GM21723 (cell line): Measurements from ENCODE around the gene CASKIN1.

Source experiments
- ATAC-seq: cut with Tn5 transposase; IDR thresholded peaks from one replicate; pipeline ENCODE4 v1.9.1; 2021; ENCODE audit warnings: mild to moderate bottlenecking, moderate library complexity; ENCODE audit not compliant: unreplicated experiment

The CASKIN1 gene

DNA sequence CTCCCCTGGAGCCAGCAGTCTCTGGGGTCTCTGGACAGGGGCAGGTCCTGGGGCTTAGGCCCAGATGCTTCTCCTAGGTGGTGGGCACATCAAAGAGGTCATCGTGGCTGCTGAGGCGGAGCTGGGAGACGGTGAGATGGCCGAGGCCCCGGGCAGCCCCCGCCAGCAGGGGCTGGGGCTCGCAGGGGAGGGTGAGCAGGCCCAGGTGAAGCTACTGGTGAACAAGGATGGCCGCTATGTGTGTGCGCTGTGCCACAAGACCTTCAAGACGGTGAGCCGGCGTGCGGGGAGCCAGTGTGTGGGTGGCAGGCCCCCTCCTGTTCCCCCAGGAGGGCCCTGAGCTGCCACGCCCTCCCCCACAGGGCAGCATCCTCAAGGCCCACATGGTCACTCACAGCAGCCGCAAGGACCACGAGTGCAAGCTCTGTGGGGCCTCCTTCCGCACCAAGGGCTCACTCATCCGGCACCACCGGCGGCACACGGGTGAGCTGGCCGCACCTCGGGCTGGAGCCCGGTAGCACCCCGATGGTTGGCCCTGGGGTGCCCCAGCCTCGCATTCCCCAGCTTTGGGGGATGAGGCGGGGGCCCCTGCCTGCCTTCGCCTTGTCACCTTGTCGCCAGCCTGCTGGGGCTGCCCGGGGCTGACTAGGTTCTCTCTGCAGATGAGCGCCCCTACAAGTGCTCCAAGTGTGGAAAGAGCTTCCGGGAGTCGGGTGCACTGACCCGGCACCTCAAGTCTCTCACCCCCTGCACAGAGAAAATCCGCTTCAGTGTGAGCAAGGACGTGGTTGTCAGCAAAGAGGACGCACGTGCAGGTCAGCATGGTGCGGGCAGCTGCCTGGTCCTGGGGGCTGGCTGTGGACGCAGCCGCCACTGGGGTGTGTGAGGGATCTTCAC, 35.9 kb upstream of the CASKIN1 start:
- ATAC-seq: no peak

DNA sequence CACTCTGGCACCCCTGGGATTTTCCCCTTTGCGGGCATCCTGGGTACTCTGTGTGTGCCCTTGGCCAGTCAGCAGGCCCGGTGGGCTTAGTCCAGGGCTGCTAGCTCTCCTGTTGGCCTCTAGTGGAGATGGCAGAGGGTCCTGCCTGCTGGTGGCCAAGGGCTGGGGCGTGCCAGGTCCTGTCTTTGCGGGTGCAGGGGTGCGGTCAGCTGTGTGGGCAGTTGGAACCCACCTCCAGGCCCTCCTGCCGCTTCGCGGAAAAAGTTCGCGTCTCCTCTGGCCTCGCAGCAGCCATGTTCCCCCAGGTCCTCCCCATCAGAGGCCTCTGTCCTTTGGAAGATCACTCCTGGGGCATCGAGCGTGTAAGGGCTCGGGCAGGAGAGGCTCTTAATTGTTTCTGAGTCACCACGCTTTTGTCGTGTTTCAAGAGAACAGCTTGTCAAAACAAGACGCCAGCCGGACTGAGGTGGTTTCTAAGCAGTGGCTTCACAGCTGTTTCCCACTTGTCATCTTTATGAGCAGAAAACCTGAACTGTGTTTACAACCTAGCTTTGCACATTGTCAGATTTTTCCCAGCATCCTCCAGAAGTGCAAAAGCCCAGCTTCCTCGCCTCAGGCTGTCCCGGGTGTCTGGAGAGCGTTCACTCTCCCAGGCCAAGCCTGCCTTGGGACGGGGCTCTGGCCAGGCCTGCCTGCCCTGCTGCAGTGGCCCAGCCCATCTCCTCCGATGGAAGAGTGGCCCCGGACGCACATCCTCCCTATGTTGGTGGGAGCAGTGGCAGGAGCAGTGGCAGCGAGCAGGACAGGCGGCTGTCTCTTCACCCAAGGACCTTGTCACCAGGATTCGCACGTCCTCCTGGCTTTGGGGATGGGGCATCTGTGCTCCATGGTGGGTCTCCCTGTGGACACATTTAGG, 34.9 kb upstream of the CASKIN1 start:
- ATAC-seq: no peak

DNA sequence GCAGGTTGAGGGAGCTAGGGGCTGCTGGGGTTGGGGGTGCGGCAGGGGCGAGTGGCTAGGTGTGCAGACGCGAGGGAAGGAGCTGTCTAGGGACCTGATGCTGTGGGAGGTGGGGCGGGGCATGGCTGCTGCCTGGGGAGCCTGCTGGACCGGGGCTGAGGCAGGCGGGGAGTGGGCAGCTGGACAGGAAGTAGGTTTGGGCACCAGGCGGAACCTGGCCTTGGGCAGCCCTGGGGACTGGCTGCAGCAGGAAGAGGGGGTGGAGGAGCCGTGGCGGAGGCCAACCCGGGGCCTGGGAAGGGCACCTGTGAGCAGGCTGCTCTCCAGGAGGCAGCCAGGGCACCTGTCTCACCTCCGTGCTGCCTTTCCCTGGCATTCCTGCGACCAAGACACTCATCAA, 34.0 kb upstream of the CASKIN1 start:
- ATAC-seq: no peak

DNA sequence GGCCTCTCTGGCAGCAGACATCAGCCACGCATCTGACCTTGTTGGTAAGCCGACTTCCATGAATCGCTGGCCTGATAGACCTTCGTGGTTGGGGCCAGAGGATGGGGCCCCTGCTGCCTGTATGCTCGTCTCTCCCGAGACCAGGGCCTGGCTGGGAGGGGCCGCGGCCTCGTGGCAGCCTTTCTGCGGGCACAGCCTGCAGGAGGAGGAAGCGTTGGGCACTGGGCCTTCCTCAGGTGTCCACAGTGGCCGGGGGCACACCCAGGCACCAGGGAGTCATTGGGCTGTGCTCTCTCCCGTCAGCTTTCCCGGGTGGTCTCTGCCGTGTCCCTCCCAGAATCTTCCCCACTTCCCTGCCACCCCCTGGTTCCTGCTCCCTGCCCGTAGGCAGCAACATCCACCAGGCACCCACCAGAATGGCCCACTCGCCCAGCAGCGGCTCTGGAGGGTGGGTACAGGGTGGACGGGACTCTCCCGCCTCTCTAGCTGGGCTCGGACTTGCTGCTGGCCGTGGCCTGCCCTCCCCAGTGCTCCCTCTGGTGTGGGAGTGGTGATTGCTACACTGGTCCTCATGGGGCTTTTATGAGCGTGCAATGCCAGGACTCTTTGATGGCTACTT, 33.3 kb upstream of the CASKIN1 start:
- no peak for ATAC-seq

DNA sequence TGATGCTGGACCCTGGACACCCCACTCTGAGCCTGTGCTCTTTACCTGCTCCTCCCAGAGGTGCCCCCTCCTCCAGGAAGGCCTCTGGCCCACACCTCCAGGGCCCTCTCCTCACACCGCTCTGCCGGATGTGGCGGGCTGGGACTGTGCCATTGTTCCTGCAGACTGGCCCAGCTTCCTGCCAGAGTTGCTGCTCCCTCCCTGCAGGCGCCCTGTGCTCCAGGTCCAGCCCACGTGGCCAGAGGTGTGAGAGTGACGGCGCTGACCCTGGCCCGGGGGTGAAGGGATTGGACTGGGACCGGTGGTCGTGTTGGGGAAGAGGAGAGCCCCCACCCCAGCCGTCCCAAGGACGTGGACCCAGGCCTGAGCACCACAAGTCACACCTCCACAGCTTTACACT, 32.7 kb upstream of the CASKIN1 start:
- ATAC-seq: no peak

DNA sequence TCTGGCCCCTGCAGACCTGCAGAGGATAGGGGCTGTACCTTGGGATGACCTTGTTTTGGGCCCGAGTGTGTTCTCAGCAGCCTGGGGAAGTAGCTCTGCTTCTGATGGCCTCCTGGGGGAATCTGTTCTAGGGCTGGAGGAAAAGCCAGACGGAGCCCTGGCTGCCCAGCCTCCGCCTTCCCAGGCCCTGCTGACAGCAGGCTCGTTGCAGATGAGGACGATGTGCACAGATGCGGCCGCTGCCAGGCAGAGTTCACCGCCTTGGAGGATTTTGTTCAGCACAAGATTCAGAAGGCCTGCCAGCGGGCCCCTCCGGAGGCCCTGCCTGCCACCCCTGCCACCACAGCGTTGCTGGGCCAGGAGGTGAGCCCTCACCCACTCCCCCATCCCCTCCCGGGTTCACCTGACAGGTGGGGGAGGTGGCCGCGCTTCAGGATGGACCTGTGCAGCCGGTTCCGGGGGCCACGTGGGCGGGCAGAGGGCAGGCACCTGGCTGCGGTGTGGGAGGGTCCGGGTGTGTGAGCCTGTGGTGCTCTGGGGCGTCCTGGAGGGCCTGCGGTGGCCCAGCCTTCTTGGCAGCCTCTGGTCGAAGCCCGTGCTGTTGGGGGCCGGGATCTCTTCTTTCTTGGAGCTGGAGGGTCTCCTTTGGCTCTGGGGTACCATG, 31.9 kb upstream of the CASKIN1 start:
- no peak for ATAC-seq

DNA sequence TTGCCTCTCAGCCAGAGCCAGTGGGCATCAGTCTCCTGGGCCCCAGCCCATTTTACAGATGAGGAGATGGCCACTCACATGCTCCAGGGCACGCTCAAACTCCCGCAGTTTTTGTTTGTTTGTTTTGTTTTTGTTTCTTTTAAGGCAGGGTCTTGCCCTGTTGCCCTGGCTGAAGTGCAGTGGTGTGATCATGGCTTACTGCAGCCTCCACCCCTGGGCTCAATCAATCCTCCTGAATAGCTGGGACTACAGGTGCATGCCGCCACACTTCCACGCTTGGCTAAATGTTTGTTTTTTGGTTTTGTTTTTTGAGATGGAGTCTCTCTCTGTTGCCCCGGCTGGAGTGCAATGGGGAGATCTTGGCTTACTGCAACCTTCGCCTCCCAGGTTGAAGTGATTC, 30.5 kb upstream of the CASKIN1 start:
- no peak for ATAC-seq

DNA sequence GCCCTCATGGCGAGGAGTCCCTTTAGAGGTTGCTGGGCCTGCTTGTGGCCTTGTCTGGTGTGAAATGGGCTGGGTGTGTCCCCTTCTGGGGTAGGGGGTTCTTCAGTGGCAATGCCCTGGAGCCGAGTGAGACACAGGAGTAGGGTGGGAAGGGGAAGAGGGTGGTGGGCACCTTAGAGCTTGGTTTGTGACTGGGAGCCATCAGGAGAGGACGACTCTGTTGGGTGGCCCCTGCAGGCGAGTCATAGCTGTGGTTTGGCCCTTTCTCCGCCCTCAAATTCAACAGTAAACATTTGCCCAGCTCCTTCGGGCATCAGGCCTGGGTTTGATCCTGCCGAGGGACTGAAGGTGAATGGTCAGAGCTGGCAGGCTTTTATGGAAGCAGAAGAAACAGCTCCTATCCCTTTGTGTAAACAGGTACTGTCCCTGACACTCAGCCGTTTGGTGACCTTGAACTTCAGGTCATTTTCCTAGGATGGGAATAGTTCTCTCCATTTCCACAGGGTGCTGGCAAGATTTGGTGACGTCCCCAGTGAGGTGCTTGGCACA, 29.9 kb upstream of the CASKIN1 start:
- ATAC-seq: no peak

DNA sequence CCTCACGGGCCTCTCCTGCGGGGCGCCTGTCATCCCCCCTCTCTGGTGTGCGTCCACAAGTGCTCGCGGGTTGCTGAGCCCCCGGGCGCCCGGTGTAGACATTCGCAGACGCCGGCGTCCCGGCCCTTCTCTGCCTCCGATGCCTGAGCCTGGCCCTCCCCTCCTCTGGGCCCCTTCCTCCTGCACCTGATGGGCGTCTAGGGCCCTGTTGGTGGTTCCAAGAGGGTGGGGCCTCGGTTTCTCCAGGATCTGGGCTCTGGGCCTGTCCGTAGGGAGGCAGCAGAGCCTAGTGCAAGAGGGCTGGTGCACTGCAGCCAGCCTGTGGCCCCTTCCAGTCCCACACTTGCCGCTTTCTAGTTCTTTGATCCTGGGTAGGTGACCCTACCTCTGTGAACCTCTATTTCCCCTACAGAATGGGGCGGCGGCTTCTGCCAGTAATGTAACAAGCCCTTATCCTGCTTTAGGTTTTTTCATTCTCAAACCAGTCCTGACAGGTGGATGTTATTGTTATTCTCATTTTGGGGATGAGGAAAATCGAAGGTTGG, 27.6 kb upstream of the CASKIN1 start:
- ATAC-seq: peak; percentile 32

DNA sequence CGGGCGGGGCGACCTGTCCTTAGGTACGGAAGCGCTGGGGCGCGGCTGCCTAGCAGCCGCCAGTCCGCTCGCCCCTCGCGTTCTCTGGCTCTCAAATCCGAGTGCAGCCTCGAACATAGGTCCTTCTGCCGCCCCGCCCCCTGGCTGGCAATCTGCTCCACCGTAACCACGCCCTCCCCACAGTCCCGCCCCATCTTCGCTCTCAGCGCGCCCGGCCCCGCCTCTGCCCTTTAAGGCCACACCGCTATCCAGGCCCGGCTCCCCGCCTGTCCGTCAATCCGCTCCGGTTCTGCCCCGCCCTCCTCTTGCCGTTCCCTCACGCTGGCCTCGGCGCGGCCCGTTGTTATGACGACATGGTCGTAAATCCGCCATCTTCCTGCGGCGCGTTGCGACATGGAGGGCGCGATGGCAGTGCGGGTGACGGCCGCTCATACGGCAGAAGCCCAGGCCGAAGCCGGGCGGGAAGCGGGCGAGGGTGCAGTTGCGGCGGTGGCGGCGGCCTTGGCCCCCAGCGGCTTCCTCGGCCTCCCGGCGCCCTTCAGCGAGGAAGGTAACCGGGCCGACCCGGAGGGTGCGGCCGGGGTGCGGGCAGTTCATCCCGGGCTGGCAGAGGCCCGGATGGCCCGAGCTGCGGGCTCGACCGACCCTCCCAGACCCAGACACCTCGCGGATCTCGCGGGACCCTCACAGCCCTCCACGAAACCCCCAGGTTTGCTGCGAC, 27.0 kb upstream of the CASKIN1 start, which contains the start of gene E4F1:
Gene E4F1 (plus strand): TSS at position 371 of the 721 bp plus-strand sequence. CDS start 23 bp downstream, at position 394.
- ATAC-seq: peak; percentile 89

DNA sequence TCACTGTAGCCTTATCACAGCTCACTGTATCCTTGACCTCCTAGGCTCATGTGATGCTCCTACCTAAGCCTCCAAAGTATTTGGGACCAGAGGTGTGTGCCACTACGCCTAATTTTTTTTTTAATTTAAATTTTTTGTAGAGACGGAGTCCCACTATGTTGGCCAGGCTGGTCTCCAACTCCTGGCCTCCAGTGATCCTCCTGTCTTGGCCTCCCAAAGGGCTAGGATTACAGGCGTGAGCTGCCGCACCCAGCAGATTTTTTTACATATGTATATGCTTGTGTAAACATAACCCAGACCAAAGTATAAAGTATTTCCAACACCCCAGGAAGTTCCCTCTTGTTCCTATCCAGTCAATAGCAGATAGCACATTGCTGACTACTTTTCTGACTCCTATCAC, 19.9 kb upstream of the CASKIN1 start:
- ATAC-seq: no peak

DNA sequence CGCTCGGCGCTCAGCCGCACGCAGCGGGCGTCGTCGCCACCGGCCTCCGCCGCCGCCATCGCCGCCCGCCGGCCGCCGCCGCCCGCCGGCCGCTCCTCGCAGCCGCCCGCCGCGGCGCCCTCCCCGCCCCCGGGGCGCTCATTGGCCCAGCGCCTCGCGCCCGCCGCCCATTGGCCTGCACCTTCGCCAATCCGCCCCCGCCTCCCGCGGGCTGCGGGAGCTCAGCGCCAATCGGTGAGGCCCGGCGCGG, 18.2 kb upstream of the CASKIN1 start, which contains the start of gene PGP:
Gene PGP (minus strand): TSS at position 122 of the 250 bp plus-strand sequence. CDS start 63 bp downstream, at position 59.
- no peak for ATAC-seq

DNA sequence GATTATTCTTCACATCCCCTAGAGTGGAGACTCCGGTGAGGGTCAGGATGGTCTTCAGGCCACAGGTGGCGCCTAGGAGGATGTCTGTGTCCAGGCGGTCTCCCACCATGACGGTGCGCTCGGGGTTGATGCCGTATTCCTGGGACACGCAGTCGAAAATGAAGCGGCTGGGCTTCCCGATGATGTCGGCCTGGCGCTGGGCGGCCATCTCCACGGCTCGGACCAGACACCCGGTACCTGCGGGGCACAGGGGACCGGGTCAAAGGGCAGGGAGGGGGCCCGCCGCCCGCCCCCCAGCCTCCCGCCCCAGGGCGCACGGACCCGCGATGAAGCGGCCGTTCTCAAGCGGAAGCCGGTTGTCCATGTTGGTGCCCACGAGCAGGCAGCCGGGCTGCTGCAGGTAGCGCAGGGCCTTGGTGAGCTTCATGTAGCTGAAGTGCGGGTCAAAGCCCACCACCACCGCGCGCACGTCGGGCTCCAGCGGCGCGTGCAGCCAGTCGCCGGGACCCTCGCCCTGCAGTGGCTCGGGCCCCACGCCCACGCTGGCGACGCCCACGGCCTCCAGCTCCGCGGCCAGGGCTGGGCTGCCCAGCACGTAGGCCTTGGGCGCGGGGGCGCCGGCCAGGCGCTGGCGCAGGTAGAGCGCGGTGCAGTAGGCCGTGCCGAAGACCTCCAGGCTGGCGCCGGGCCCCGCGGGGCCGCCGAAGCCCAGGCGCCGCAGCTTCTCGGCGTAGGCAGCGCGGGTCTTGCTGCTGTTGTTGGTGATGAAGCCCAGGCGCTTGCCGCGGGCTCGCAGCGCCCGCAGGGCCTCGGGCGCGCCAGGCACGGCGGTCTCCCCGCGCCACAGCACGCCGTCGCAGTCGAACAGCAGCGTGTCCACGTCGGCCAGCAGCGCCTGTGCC, 17.7 kb upstream of the CASKIN1 start:
- ATAC-seq: peak; percentile 5

DNA sequence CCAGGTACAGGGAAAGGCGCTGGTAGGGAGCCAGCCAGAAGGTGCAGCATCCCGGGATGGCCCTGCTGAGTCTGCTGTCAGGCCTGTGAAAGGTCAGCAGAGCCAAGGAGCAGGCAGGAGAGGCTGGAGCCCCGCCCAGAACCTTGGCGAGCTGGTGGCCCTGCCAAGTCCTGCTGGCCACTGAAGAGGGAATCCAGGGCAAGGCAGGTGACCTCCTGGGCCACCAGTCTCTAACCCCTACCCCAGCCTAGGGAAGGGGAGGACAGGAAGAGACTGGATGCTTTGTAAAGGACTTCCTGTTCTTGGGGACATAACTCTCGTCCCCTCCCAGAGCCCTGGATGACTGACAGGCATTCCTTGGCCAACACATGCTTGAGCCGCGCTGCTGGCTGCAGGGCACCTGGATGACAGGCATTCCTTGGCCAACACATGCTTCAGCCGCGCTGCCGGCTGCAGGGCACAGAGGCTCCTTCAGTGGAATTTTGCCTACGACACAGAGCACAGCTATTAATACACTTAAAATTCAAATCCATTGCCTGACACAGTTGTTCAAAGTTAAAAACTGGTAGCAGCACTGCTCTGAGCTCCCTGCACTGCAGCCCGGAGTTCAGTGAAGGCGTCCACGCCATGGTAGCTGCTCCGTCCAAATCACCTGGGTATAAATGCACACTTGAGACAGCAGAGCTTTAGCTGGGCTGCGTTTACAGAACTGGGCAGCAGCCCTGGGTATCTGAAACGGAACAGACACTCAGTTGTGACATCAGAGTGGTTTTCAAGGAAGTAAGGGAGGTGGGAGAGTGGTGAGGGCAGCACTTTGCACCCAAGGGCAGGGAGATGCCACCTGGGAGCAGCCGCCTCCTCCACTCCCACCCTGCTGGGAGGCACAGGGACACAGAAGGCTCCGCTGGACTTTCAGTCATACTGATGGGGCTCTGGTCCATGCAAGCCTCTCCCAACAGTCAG, 16.2 kb upstream of the CASKIN1 start:
- ATAC-seq: no peak

DNA sequence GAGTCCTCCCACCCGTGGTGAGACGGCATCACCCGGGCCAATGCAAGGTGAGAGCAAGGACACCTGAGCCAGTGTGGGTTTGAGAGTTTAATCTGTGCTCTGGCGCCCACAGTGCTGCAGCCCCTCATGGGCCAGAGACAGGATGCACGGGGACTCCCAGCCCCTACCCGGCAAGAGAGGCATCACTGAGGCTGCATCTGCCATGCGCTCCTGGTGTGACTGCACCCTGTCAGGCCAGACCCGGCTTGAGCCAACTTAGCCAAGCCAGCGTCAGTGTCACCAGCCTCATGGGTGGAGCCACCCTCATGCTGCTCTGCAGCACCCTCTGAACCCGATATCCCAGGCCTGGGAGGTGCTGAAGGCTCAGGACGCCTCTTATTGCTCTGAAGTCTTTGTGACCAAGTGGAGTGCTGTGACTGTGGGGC, 15.5 kb upstream of the CASKIN1 start:
- ATAC-seq: no peak

DNA sequence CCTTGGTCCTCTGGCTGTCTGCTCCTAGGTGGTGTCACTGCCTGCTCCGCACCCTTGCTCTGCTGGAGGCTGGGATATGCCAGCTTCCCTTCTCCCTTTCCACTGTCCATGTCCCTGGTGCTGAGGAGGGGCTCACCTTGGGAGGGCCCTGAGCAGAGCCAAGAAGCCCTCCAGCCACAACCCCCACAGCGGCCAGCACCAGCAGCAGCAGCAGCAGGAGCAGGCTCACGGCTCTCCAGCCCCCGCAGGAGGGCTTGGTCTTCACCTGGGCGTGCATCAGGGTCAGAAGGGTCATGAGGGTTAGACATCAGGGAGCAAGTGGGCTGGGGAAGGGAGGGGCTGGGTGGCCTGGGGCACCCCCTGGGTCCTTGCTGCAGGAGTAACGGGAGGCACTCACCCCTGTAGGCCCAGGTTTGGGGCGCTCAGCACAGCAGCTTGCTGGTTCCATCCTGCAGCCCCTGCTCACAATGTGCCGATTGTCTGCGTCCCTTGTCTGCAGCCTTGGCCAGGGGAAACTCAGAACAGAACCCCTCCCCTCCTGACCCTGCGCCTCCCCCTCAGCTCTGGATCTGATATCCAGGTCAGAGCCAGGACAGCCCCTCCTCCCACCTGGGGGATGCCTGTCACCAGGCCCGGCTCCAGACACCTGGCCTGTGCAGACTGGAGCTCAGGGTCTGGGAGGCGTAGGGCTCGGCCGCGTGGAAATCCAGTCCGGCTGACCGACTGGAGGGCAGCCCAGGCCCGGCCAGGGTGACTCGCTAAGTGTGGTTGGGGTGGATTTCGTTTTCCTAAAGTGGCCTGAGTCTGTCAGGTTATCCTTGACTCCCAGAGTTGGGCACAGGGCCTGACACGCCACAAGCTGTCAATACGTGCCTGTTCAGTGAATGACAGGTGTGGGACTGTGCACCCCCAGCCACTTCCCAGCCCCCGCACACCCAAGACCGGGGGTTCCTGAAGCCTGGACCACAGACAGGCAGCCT, 14.3 kb upstream of the CASKIN1 start, which contains the start of gene BRICD5:
Gene BRICD5 (minus strand): TSS at position 478 of the 980 bp plus-strand sequence. CDS start 30 bp downstream, at position 448.
- ATAC-seq: no peak
